Caco-2 (cell line): ENCODE measurements around the gene SKIL. TPM values are rescaled to one million over a fixed set of nuclear protein-coding genes. Genes with fewer than 3 reads are reported as not detected.
A peak's percentile ranks its signal among the peaks of the same experiment; 100 is the strongest.

ENCODE experiments used
- BruUV-seq: library from RNA; stranded (reverse); fragments of 400-500 nt; replicated peaks from 2 replicates; lab custom pipeline; 2021; lab: Mats Ljungman, UMichigan
- CTCF ChIA-PET: fragments of 300-600 bp; sonication (Branson Sonifier 250); formaldehyde crosslinking; loops from one replicate; lab custom pipeline; 2022; ENCODE audit warnings: antibody characterized with exemption; lab: Charles Lee
- POLR2A ChIA-PET: fragments of 300-600 bp; sonication (Branson Sonifier 250); formaldehyde crosslinking; loops from one replicate; lab custom pipeline; 2022; ENCODE audit warnings: antibody characterized with exemption; lab: Charles Lee
- DNase-seq, 2 experiments: peaks; one replicate each; pipeline versions ENCODE4 v3.0.0 to v3.0.0-alpha.2; 2020 to 2022
- H3K27me3 ChIP-seq: replicated peaks from 2 replicates; pipeline ENCODE4 v1.6.0; 2011; ENCODE audit warnings: low read length; ENCODE audit not compliant: control insufficient read depth, insufficient read depth
- H3K36me3 ChIP-seq: 2 replicates; pipeline ENCODE4 v1.5.1; 2011; ENCODE audit warnings: low read length; ENCODE audit not compliant: control insufficient read depth, insufficient read depth
- H3K4me1 ChIP-seq: fragments of 250-450 bp; sonication (Bioruptor Pico); 2 replicates; pipeline ENCODE4 v1.5.1; 2020; ENCODE audit warnings: mild to moderate bottlenecking
- H3K4me3 ChIP-seq: 2 replicates; pipeline ENCODE4 v1.5.1; 2011; ENCODE audit warnings: low read depth, mild to moderate bottlenecking, control low read depth, low read length
- H3K9me3 ChIP-seq: fragments of 250-450 bp; sonication (Bioruptor Pico); 2 replicates; pipeline ENCODE4 v1.5.1; 2020; ENCODE audit warnings: mild to moderate bottlenecking, moderate library complexity
- H3K27ac Mint-ChIP-seq: one replicate; pipeline ENCODE4 v1.8.0; 2022; ENCODE audit warnings: mixed read lengths; ENCODE audit not compliant: unreplicated experiment
- H3K27me3 Mint-ChIP-seq: one replicate; pipeline ENCODE4 v1.8.0; 2022; ENCODE audit warnings: mixed read lengths; ENCODE audit not compliant: insufficient read depth, unreplicated experiment
- H3K36me3 Mint-ChIP-seq: one replicate; pipeline ENCODE4 v1.8.0; 2022; ENCODE audit warnings: mild to moderate bottlenecking, mixed read lengths; ENCODE audit not compliant: insufficient read depth, unreplicated experiment
- H3K4me1 Mint-ChIP-seq: one replicate; pipeline ENCODE4 v1.8.0; 2022; ENCODE audit warnings: low read depth, mixed read lengths; ENCODE audit not compliant: unreplicated experiment
- H3K4me3 Mint-ChIP-seq: one replicate; pipeline ENCODE4 v1.8.0; 2022; ENCODE audit warnings: mild to moderate bottlenecking, moderate library complexity, mixed read lengths; ENCODE audit not compliant: unreplicated experiment
- H3K9me3 Mint-ChIP-seq: one replicate; pipeline ENCODE4 v1.8.0; 2022; ENCODE audit warnings: mixed read lengths; ENCODE audit not compliant: unreplicated experiment
- CTCF ChIP-seq, 2 experiments: fragments of 200-600 bp in 1 of 2; IDR thresholded peaks; 1 replicate in 1 of 2; 2 replicates in 1 of 2; pipeline versions ENCODE4 v1.5.1 to v1.8.0; 2011 to 2022; ENCODE audit warnings: antibody characterized with exemption in 1 of 2, control low read depth in 1 of 2, inconsistent platforms in 1 of 2, low read depth in 1 of 2, low read length in 1 of 2, mild to moderate bottlenecking in 1 of 2, moderate library complexity in 1 of 2; ENCODE audit not compliant: insufficient read depth in 1 of 2, severe bottlenecking in 1 of 2, unreplicated experiment in 1 of 2
- intact Hi-C: fragments of 100-400 bp; cut with micrococcal nuclease; formaldehyde crosslinking; loops from one replicate; pipeline ENCODE4 v1.10.0; 2022; ENCODE audit not compliant: unreplicated experiment
- total RNA-seq: library from RNA; stranded (reverse); gene quantifications from 2 replicates; pipeline ENCODE4 v1.2.3, GENCODE V29; 2022

SKIL gene
- total RNA-seq, 1 experiment from 2014 or later: 19.6 TPM

GRCh38 chr3:170320461-170321121 lies 36.9 kb upstream of the SKIL start:
- CTCF ChIA-PET: no interaction called here
- H3K27ac Mint-ChIP-seq: peak overlapping the region; percentile 77
- H3K9me3 Mint-ChIP-seq: no peaks in the 10 kb centered on the region
- no peaks in the 10 kb centered on the region for H3K27me3 Mint-ChIP-seq
- peaks cover 6% of the 10 kb centered on the region for H3K4me1 Mint-ChIP-seq
- intact Hi-C loops: loop anchor here (1.0 kb wide), 1 partner anchor 11 kb away; no protein-coding TSS in a partner anchor
- no TSS peak for BruUV-seq
- POLR2A ChIA-PET: interaction anchor here (1.2 kb wide), 1 partner anchor 36 kb away, joined by 3 read pairs; no protein-coding TSS in a partner anchor
- H3K4me1 ChIP-seq: peaks cover 12% of the 10 kb centered on the region
- no peak overlapping the region for H3K4me3 ChIP-seq
- H3K4me3 Mint-ChIP-seq: peak overlapping the region; percentile 22
- no peaks in the 10 kb centered on the region for H3K9me3 ChIP-seq
- TF ChIP-seq CTCF (IDR thresholded peaks at IDR 0.05; ENCODE audit: insufficient read depth in 1 of 2, low read depth in 1 of 2, low read length in 1 of 2, severe bottlenecking in 1 of 2, unreplicated experiment in 1 of 2): no peak
- H3K36me3 ChIP-seq: no peaks in the 10 kb centered on the region
- DNase-seq: peak; percentile 48 to 49
- H3K27me3 ChIP-seq: no peaks in the 10 kb centered on the region
- H3K36me3 Mint-ChIP-seq: no peaks in the 10 kb centered on the region

- TF ChIP-seq CTCF (IDR thresholded peaks at IDR 0.05; ENCODE audit: insufficient read depth in 1 of 2, low read depth in 1 of 2, low read length in 1 of 2, severe bottlenecking in 1 of 2, unreplicated experiment in 1 of 2): no peak
- CTCF ChIA-PET: no interaction called here
- Mint-ChIP-seq H3K27me3 (no peaks in the 10 kb centered on the region), H3K4me1 (peaks cover 6% of the 10 kb centered on the region), H3K9me3 (no peaks in the 10 kb centered on the region), H3K4me3 (no peak overlapping the region), H3K27ac (no peak overlapping the region), H3K36me3 (no peaks in the 10 kb centered on the region)
- Histone ChIP-seq H3K27me3 (no peaks in the 10 kb centered on the region), H3K4me3 (no peak overlapping the region), H3K4me1 (peaks cover 12% of the 10 kb centered on the region), H3K9me3 (no peaks in the 10 kb centered on the region), H3K36me3 (no peaks in the 10 kb centered on the region)
- DNase-seq: no peak
- intact Hi-C loops: no loop called here
- no TSS peak for BruUV-seq
- POLR2A ChIA-PET: interaction anchor here (1.2 kb wide), 1 partner anchor 36 kb away, joined by 3 read pairs; no protein-coding TSS in a partner anchor
These were observed 36.0 kb upstream of the SKIL start for GRCh38 chr3:170321321-170322034.

- POLR2A ChIA-PET: no interaction called here
- intact Hi-C loops: no loop called here
These were observed 34.8 kb upstream of the SKIL start for GRCh38 chr3:170322566-170323269.

More at GRCh38 chr3:170322566-170323269, 34.8 kb upstream of the SKIL start:
- Mint-ChIP-seq H3K4me1 (peaks cover 6% of the 10 kb centered on the region), H3K27ac (no peak overlapping the region), H3K4me3 (no peak overlapping the region), H3K27me3 (no peaks in the 10 kb centered on the region), H3K36me3 (no peaks in the 10 kb centered on the region), H3K9me3 (no peaks in the 10 kb centered on the region)
- no peak for DNase-seq
- H3K4me3 ChIP-seq: no peak overlapping the region
- H3K4me1 ChIP-seq: peaks cover 12% of the 10 kb centered on the region
- BruUV-seq: no TSS peak
- TF ChIP-seq CTCF (IDR thresholded peaks at IDR 0.05; ENCODE audit: insufficient read depth in 1 of 2, low read depth in 1 of 2, low read length in 1 of 2, severe bottlenecking in 1 of 2, unreplicated experiment in 1 of 2): no peak
- no peaks in the 10 kb centered on the region for H3K27me3 ChIP-seq
- CTCF ChIA-PET: no interaction called here
- no peaks in the 10 kb centered on the region for H3K36me3 ChIP-seq
- no peaks in the 10 kb centered on the region; the same call in 1 of the 2 replicates for H3K9me3 ChIP-seq
